NCI-H526 (cell line): ENCODE results near the gene AOPEP.

Experiments
- DNase-seq, 2 experiments: peaks; one replicate each; lab custom pipeline; 2025; lab: John Stamatoyannopoulos, UW

Gene AOPEP

GRCh38 chr9:94761481-94761880, 35.0 kb downstream of the AOPEP start:
- no peak for DNase-seq

GRCh38 chr9:94767331-94768072, 41.0 kb downstream of the AOPEP start:
- no peak for DNase-seq

- no peak for DNase-seq
Measured at GRCh38 chr9:94768766-94769165, 42.3 kb downstream of the AOPEP start.

- DNase-seq: no peak
Measured at GRCh38 chr9:94770334-94770733, 43.8 kb downstream of the AOPEP start.

GRCh38 chr9:94771096-94771495, 44.6 kb downstream of the AOPEP start:
- no peak for DNase-seq

GRCh38 chr9:94772144-94772543, 45.6 kb downstream of the AOPEP start:
- DNase-seq: no peak

- peak in 1 of 2 experiments; percentile 29 for DNase-seq
Measured at GRCh38 chr9:94772639-94773303, 46.3 kb downstream of the AOPEP start.

- no peak for DNase-seq
Measured at GRCh38 chr9:94773655-94774054, 47.2 kb downstream of the AOPEP start.

- no peak for DNase-seq
Measured at GRCh38 chr9:94778013-94778412, 51.5 kb downstream of the AOPEP start.

GRCh38 chr9:94779031-94779430, 52.5 kb downstream of the AOPEP start:
- DNase-seq: no peak

- DNase-seq: no peak
Measured at GRCh38 chr9:94779693-94780290, 53.3 kb downstream of the AOPEP start.

GRCh38 chr9:94780516-94780950, 54.0 kb downstream of the AOPEP start:
- no peak for DNase-seq

GRCh38 chr9:94782355-94783101, 56.0 kb downstream of the AOPEP start:
- no peak for DNase-seq

- peak; percentile 78 to 91 for DNase-seq
Measured at GRCh38 chr9:94783102-94783682, 56.7 kb downstream of the AOPEP start.

GRCh38 chr9:94783928-94784327, 57.4 kb downstream of the AOPEP start:
- no peak for DNase-seq

GRCh38 chr9:94785215-94786169, 59.0 kb downstream of the AOPEP start:
- no peak for DNase-seq

- no peak for DNase-seq
Measured at GRCh38 chr9:94786586-94786985, 60.1 kb downstream of the AOPEP start.

GRCh38 chr9:94787266-94787665, 60.8 kb downstream of the AOPEP start:
- DNase-seq: no peak

GRCh38 chr9:94788570-94789105, 62.1 kb downstream of the AOPEP start:
- no peak for DNase-seq

- no peak for DNase-seq
Measured at GRCh38 chr9:94791435-94791834, 64.9 kb downstream of the AOPEP start.

- no peak for DNase-seq
Measured at GRCh38 chr9:94792511-94792910, 66.0 kb downstream of the AOPEP start.
